Osteocyte (in vitro differentiated cells): ENCODE results near the gene IL3RA. TPM values are rescaled to one million over a fixed set of nuclear protein-coding genes. Genes with fewer than 3 reads are reported as not detected.

Source experiments
- DNase-seq: peaks from one replicate; pipeline ENCODE4 v3.0.0; 2021; ENCODE audit warnings: mixed read lengths; ENCODE audit not compliant: unreplicated experiment; ENCODE audit errors: extremely low spot score
- H3K27ac Mint-ChIP-seq: one replicate; pipeline ENCODE4 v1.8.0; 2021; ENCODE audit warnings: mild to moderate bottlenecking, mixed read lengths; ENCODE audit not compliant: unreplicated experiment
- H3K27me3 Mint-ChIP-seq: one replicate; pipeline ENCODE4 v1.8.0; 2021; ENCODE audit warnings: mixed read lengths; ENCODE audit not compliant: unreplicated experiment
- H3K36me3 Mint-ChIP-seq: one replicate; pipeline ENCODE4 v1.8.0; 2021; ENCODE audit warnings: mixed read lengths; ENCODE audit not compliant: unreplicated experiment
- H3K4me1 Mint-ChIP-seq: one replicate; pipeline ENCODE4 v1.8.0; 2021; ENCODE audit warnings: mixed read lengths; ENCODE audit not compliant: unreplicated experiment
- H3K4me3 Mint-ChIP-seq: one replicate; pipeline ENCODE4 v1.8.0; 2021; ENCODE audit warnings: mild to moderate bottlenecking, moderate library complexity, mixed read lengths; ENCODE audit not compliant: unreplicated experiment
- H3K9me3 Mint-ChIP-seq: one replicate; pipeline ENCODE4 v1.8.0; 2021; ENCODE audit warnings: mixed read lengths; ENCODE audit not compliant: unreplicated experiment
- CTCF ChIP-seq: fragments of 200-600 bp; sonication (generic); IDR thresholded peaks from 2 replicates; pipeline ENCODE4 v1.5.0; 2021; ENCODE audit warnings: antibody characterized with exemption, mild to moderate bottlenecking, moderate library complexity
- long read RNA-seq: library from polyadenylated mRNA; unstranded; transcript quantifications from one replicate; pipeline ENCODE4 v2.0.0, GENCODE V29; 2021
- total RNA-seq: library from RNA; stranded (reverse); gene quantifications from 2 replicates; pipeline ENCODE4 v1.2.1, GENCODE V29; 2021

The IL3RA gene
- total RNA-seq = 0.24 TPM in 1 of 2 replicates, not detected in the other
- long read RNA-seq, partial matches to known transcripts = 0 of 1 reads
- long read RNA-seq, other reads (novel, unspliced or antisense) = 0 of 1 reads

DNA sequence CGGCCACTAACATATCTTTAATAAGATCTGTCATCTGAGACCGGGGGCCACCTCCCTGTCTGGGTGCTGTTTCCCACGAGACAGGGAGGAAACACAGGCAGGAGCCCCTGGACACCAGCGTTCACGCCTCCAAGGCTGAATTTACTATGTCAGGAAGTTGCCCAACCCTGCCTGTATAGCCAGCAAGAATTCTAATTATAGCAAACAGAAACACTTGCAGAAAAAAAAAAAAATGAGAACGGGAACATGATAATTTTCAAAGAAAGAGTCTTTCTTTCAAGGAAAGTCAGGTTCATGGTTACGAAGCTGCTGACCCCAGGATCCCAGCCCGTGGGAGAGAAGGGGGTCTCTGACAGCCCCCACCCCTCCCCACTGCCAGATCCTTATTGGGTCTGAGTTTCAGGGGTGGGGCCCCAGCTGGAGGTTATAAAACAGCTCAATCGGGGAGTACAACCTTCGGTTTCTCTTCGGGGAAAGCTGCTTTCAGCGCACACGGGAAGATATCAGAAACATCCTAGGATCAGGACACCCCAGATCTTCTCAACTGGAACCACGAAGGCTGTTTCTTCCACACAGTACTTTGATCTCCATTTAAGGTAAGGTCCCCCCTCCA, at the start of gene IL3RA:
IL3RA (plus strand) TSS at position 455 of the 613 bp plus-strand sequence. CDS start 4,981 bp downstream, outside the sequence.
- Mint-ChIP-seq H3K36me3 (no peaks in the 10 kb centered on the region), H3K4me3 (peak within 1 kb of the TSS; percentile 63), H3K27ac (peak within 1 kb of the TSS; percentile 72), H3K4me1 (peaks cover 8% of the 10 kb centered on the region), H3K9me3 (no peaks in the 10 kb centered on the region), H3K27me3 (peaks cover 3% of the 10 kb centered on the region)
- TF ChIP-seq CTCF = no peak
- no peak for DNase-seq

DNA sequence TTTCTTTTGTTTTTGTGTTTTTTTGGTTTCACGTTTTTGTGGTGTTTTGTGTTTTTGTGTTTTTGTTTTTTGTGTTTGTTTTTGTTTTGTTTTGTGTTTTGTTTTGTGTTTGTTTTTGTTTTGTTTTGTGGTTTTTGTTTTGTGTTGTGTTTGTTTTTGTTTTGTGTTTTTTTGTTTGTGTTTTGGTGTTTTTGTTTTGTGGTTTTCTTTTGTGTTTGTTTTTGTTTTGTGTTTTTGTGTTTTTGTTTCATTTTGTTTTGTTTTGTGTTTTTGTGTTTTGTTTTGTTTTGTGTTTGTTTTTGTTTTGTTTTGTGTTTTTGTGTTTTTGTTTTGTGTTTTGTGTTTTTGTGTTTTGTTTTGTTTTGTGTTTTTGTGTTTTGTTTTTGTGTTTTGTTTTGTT, 47.0 kb upstream of the IL3RA start:
- Mint-ChIP-seq H3K4me1 (no peaks in the 10 kb centered on the region), H3K36me3 (no peaks in the 10 kb centered on the region), H3K27ac (no peak overlapping the region), H3K9me3 (peaks cover 5% of the 10 kb centered on the region), H3K27me3 (no peaks in the 10 kb centered on the region), H3K4me3 (no peak overlapping the region)
- no peak for DNase-seq
- TF ChIP-seq CTCF = no peak

GRCh38 chrX:1291110-1291740, 45.4 kb upstream of the IL3RA start:
- Mint-ChIP-seq H3K4me1 (no peaks in the 10 kb centered on the region), H3K27me3 (no peaks in the 10 kb centered on the region), H3K36me3 (no peaks in the 10 kb centered on the region), H3K27ac (no peak overlapping the region), H3K4me3 (no peak overlapping the region), H3K9me3 (peaks cover 5% of the 10 kb centered on the region)
- TF ChIP-seq CTCF = no peak
- no peak for DNase-seq

- peaks cover 5% of the 10 kb centered on the region for H3K9me3 Mint-ChIP-seq
- H3K27me3 Mint-ChIP-seq = no peaks in the 10 kb centered on the region
- TF ChIP-seq CTCF = no peak
- H3K36me3 Mint-ChIP-seq = no peaks in the 10 kb centered on the region
- no peak overlapping the region for H3K27ac Mint-ChIP-seq
- H3K4me1 Mint-ChIP-seq = no peaks in the 10 kb centered on the region
- H3K4me3 Mint-ChIP-seq = no peak overlapping the region
- no peak for DNase-seq
Measured at GRCh38 chrX:1292575-1293290, 43.9 kb upstream of the IL3RA start.
